ENCODE results near the gene SEC22A.

GRCh38 chr3:123263941-123264340, 62.2 kb downstream of the SEC22A start:
- TF ChIP-seq POLR2AphosphoS5 (IDR thresholded peaks at IDR 0.05) (no peak), EP300 (IDR thresholded peaks at IDR 0.05) (no peak), CTCF (IDR thresholded peaks at IDR 0.05) (no peak), POLR2A (IDR thresholded peaks at IDR 0.05) (no peak)
